LNCaP clone FGC (cell line): ENCODE measurements around the gene ZFHX2.

ENCODE experiments used
- DNase-seq: peaks from one replicate; pipeline ENCODE4 v3.0.0-alpha.2; 2011; ENCODE audit warnings: low read depth
- H3K4me3 ChIP-seq: 2 replicates; pipeline ENCODE4 v1.5.1; 2011; ENCODE audit warnings: mild to moderate bottlenecking, low read depth, low read length, control low read depth
- TF ChIP-seq, protein P1 (sequence below): IDR thresholded peaks from 2 replicates; pipeline ENCODE4 v1.5.1; 2012; ENCODE audit warnings: mild to moderate bottlenecking; ENCODE audit not compliant: control insufficient read depth, insufficient read depth; ENCODE audit errors: extremely low read depth

Gene ZFHX2

DNA sequence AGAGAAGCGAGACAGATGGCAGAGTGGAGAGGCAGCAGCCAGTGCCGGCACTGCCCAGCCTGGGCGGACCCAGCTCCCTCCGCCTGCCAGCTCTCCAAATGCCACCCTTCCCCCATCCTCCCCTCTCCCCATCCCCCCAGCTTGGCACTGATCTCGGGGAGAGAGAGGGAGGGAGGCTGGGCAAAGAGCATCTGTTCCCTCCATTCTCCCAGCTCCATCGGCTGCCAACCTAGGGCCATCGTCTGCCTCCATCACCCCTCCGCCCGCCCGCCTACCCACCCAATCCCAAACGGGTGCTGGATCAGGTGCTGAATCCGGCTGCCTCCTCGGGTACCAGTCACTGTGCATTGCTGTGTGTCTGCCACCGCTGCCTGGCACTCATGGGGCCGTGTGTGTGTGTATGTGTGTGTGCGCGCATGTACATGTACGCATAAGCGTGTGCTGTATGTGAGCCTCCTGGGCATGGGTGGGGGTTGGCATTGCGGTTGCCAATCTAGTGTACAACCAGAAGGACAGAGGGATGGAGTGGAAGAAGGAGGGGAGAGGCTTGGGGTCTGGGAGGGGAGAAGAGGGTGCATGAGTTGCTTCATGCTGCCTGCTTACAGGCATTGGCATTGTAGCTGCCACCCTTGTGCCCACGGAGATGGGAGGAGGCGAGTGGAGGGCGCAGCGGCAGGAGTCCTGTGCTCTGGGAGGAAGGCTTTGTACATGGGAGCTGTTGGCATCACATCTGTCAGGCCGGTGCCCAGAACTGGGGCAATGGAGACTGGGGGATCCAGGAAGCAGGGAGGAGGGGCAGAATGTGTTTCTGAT, 38.4 kb downstream of the ZFHX2 start:
- TF ChIP-seq, protein P1, sequence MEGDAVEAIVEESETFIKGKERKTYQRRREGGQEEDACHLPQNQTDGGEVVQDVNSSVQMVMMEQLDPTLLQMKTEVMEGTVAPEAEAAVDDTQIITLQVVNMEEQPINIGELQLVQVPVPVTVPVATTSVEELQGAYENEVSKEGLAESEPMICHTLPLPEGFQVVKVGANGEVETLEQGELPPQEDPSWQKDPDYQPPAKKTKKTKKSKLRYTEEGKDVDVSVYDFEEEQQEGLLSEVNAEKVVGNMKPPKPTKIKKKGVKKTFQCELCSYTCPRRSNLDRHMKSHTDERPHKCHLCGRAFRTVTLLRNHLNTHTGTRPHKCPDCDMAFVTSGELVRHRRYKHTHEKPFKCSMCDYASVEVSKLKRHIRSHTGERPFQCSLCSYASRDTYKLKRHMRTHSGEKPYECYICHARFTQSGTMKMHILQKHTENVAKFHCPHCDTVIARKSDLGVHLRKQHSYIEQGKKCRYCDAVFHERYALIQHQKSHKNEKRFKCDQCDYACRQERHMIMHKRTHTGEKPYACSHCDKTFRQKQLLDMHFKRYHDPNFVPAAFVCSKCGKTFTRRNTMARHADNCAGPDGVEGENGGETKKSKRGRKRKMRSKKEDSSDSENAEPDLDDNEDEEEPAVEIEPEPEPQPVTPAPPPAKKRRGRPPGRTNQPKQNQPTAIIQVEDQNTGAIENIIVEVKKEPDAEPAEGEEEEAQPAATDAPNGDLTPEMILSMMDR, result no peak
- DNase-seq, result no peak
- H3K4me3 ChIP-seq, result no peak overlapping the region

DNA sequence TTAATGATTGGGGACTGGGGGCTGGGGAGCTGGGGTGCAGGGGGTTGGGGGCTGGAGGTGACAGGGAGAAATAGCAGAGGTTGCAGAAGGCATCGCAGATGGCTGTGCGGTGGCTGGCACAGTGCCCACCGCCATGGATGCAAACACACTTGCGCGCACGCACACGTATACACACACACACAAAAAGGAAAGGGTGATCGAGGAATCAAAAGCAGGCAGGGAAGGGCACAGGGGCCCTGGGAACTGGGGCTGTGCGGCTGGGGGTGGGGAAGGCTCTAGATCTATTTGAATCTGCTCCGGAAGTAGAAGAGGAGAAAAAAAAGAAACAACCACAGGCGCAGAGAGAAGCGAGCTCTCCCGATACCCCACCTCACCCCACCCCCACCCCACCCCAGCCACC, 39.4 kb downstream of the ZFHX2 start:
- DNase-seq, result no peak

DNA sequence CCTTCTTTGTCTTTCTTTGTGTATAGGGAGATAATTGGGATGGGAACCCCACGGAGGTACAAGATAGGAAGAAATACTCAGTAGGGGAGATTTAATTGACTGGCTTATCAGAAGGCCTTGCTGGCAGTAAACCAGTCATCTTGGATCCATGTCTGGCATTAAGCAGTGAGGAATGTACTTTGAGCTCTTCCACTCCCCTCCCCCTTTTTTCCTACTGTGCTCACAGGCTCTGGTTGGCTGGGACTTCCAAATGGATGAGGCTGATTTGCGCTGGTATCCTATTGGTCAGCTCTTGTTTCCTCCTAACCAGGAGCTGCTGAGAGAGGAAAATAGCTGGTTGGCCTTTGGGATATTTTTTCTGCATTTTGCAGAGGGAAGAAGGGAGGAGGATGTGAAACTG, 57.3 kb downstream of the ZFHX2 start:
- DNase-seq, result no peak
- TF ChIP-seq, protein P1, result no peak
- no peak overlapping the region for H3K4me3 ChIP-seq

More for the DNA sequence above, 39.4 kb downstream of the ZFHX2 start:
- TF ChIP-seq, protein P1, result no peak
- no peak overlapping the region for H3K4me3 ChIP-seq

DNA sequence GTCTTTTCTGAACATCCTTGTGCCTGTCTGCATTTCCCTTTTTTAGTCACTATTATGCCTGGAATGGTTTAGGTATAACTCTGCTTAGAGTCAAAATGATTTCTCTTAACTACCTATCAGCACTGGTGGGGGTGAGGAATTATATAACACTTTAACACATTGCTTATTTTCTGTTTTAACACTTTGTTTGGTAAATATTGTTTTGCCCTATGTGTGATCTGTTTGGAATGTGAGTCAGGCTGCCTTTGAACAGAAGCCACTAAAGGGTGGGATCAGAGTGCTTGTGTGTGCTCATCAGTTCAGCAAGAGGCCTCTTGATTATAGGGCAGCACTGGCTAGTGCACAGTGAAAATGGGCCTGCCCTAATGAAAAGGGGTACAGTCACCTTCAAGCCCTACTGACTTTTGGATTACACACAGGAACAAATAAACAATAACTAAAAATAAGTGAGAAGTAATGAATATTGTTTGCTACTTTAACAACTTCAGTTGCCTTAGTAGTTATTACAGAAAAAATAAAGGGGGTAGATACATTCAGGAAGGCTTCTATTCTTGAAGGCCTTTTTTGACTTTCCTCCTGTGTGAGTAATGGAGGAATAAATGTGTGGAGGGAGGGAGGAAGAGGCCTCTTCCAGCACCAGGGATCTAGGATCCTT, 58.8 kb downstream of the ZFHX2 start:
- DNase-seq, result no peak
- TF ChIP-seq, protein P1, result no peak
- no peak overlapping the region for H3K4me3 ChIP-seq

DNA sequence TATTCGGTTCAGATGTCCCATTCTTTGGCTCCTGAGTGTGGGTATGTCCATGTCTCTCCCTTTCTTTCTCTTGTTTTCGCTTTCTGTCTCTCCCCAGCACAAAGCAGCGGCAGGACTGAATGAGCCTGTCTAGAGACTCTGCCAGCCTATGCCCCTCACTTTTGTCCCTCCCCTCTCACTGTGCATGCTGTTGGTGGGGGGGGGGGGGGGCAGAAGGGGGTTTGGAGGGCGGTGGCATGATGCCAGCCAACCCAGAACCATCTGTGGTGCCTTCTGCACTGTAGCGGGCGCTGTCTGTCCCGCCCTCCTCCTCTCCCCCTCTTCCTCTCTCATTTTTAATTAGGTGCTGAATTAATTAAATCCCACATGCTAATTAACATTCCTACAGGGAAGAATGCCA, 64.3 kb downstream of the ZFHX2 start:
- TF ChIP-seq, protein P1, result no peak
- no peak overlapping the region for H3K4me3 ChIP-seq
- DNase-seq, result no peak

DNA sequence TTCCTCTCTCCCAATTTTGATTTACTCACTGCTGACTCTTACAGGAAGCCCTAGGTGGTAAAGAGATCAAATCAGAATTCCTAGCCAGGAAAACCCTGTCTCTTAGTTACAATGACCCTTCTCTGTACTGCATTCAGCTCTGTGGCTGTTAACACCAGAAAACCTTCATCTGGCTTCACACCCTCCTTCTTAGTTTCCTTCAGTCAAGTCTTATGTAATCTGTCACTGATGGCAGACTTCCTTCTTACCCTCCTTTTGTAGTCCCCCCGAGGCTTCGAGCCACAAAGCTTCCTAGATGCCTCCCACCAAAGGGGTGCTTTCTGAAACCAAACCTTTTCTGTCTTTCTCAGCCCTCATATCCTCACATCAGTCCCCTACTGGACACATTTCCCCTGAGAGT, 65.5 kb downstream of the ZFHX2 start:
- H3K4me3 ChIP-seq, result no peak overlapping the region
- TF ChIP-seq, protein P1, result no peak
- no peak for DNase-seq
